Left ventricle myocardium inferior (tissue), 1 donor: ENCODE results near the gene STAG3. TPM values are rescaled to one million over a fixed set of nuclear protein-coding genes. Genes with fewer than 3 reads are reported as not detected.

Source experiments
- DNase-seq: peaks from one replicate; pipeline ENCODE4 v3.0.0-alpha.2; 2020
- H3K27ac ChIP-seq: fragments of 200-600 bp; replicated peaks from 2 replicates; pipeline ENCODE4 v1.8.0; 2021
- H3K27me3 ChIP-seq: fragments of 200-600 bp; 2 replicates; pipeline ENCODE4 v1.8.0; 2021; ENCODE audit warnings: low read depth
- H3K36me3 ChIP-seq: fragments of 200-600 bp; 2 replicates; pipeline ENCODE4 v1.8.0; 2021
- H3K4me1 ChIP-seq: fragments of 200-600 bp; 2 replicates; pipeline ENCODE4 v1.8.0; 2021
- H3K4me3 ChIP-seq: fragments of 200-600 bp; 2 replicates; pipeline ENCODE4 v1.8.0; 2021; ENCODE audit warnings: mild to moderate bottlenecking, moderate library complexity
- H3K9me3 ChIP-seq: fragments of 200-600 bp; replicated peaks from 2 replicates; pipeline ENCODE4 v1.8.0; 2021
- intact Hi-C: fragments of 100-400 bp; cut with micrococcal nuclease; formaldehyde crosslinking; loops from one replicate; pipeline ENCODE4 v1.11.0; 2022
- total RNA-seq: library from RNA; stranded (reverse); fragmentation: NEBNext Ultra II Directional; extraction: Animal tissue kit (Norgen Biotek cat#: 25700); gene quantifications from one replicate; pipeline ENCODE4 v1.2.1, GENCODE V29; 2021
- TF ChIP-seq, protein P1 (sequence below): fragments of 200-600 bp; IDR thresholded peaks from 2 replicates; pipeline ENCODE4 v1.8.0; 2021; ENCODE audit warnings: antibody characterized with exemption, mild to moderate bottlenecking, borderline replicate concordance
- donor health status: DM: no; HTN: yes; CAD: no; lungs with severe emphysema.

Gene STAG3
- total RNA-seq, 1 donor from 2014 or later = 0.74 TPM

DNA sequence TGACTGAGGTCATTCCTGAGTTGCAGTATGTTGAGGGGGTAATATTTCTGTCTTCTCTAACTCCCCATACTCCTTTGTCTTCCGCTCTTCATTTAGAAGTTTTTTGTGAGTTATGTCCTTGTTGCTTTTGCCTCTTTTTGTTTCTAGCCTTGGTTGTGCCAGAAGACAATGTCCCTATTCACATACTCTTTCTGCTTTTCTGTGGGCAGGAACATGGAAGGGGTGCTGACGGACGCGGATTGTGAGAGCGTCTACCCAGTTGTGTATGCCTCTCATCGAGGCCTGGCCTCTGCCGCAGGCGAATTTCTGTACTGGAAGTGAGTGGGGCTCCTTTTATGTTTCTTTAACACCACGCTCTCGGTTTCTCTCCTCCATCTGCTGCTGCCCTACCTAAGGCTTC lies 20.5 kb downstream of the STAG3 start:
- Histone ChIP-seq H3K27ac (no peak overlapping the region), H3K4me1 (no peaks in the 10 kb centered on the region), H3K9me3 (no peaks in the 10 kb centered on the region), H3K27me3 (peaks cover 13% of the 10 kb centered on the region), H3K4me3 (no peak overlapping the region), H3K36me3 (no peaks in the 10 kb centered on the region)
- TF ChIP-seq, protein P1, sequence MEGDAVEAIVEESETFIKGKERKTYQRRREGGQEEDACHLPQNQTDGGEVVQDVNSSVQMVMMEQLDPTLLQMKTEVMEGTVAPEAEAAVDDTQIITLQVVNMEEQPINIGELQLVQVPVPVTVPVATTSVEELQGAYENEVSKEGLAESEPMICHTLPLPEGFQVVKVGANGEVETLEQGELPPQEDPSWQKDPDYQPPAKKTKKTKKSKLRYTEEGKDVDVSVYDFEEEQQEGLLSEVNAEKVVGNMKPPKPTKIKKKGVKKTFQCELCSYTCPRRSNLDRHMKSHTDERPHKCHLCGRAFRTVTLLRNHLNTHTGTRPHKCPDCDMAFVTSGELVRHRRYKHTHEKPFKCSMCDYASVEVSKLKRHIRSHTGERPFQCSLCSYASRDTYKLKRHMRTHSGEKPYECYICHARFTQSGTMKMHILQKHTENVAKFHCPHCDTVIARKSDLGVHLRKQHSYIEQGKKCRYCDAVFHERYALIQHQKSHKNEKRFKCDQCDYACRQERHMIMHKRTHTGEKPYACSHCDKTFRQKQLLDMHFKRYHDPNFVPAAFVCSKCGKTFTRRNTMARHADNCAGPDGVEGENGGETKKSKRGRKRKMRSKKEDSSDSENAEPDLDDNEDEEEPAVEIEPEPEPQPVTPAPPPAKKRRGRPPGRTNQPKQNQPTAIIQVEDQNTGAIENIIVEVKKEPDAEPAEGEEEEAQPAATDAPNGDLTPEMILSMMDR = no peak
- DNase-seq = no peak
- intact Hi-C loops = no loop called here

GRCh38 chr7:100200693-100201092 lies 23.0 kb downstream of the STAG3 start:
- Histone ChIP-seq H3K4me3 (no peak overlapping the region), H3K27me3 (peaks cover 13% of the 10 kb centered on the region), H3K9me3 (no peaks in the 10 kb centered on the region), H3K4me1 (no peaks in the 10 kb centered on the region), H3K27ac (no peak overlapping the region), H3K36me3 (no peaks in the 10 kb centered on the region)
- intact Hi-C loops = no loop called here
- TF ChIP-seq, protein P1 = no peak
- no peak for DNase-seq

DNA sequence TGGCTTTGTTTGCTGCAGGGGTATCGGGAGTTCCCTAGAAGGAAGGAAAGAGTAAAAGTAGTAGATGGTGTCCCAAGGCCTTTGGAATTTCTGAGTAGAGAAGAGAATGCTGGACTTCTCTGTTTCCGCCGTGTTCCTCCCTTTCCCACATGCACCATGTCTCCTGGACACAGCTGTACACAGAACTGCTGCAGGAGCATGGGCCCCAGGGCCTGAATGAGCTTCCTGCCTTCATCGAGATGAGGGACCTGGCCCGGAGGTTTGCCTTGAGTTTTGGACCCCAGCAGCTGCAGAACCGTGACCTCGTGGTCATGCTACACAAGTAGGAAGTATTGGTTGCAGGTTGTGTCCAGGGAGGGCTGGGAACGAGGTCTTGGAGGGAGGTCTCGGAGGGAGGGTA lies 26.7 kb downstream of the STAG3 start:
- no peaks in the 10 kb centered on the region for H3K4me1 ChIP-seq
- no peak overlapping the region for H3K4me3 ChIP-seq
- intact Hi-C loops = no loop called here
- H3K27ac ChIP-seq = no peak overlapping the region
- DNase-seq = no peak
- H3K27me3 ChIP-seq = peaks cover 12% of the 10 kb centered on the region
- no peaks in the 10 kb centered on the region for H3K9me3 ChIP-seq
- H3K36me3 ChIP-seq = no peaks in the 10 kb centered on the region
- TF ChIP-seq, protein P1 = no peak

GRCh38 chr7:100208911-100209408 lies 31.2 kb downstream of the STAG3 start:
- no peak for DNase-seq

GRCh38 chr7:100209493-100209892 lies 31.8 kb downstream of the STAG3 start:
- Histone ChIP-seq H3K4me1 (no peaks in the 10 kb centered on the region), H3K27ac (no peak overlapping the region), H3K27me3 (peaks cover 5% of the 10 kb centered on the region), H3K4me3 (no peak overlapping the region), H3K36me3 (no peaks in the 10 kb centered on the region), H3K9me3 (no peaks in the 10 kb centered on the region)
- no peak for DNase-seq
- intact Hi-C loops = no loop called here
- TF ChIP-seq, protein P1 = no peak

More at GRCh38 chr7:100208911-100209408, 31.2 kb downstream of the STAG3 start:
- no peaks in the 10 kb centered on the region for H3K9me3 ChIP-seq
- H3K27ac ChIP-seq = no peak overlapping the region
- peaks cover 5% of the 10 kb centered on the region for H3K27me3 ChIP-seq
- H3K36me3 ChIP-seq = no peaks in the 10 kb centered on the region
- no peak overlapping the region for H3K4me3 ChIP-seq
- intact Hi-C loops = no loop called here
- H3K4me1 ChIP-seq = no peaks in the 10 kb centered on the region
- TF ChIP-seq, protein P1 = no peak
